Left ventricle myocardium inferior (tissue), 1 donor: ENCODE measurements around the gene PGBD5. TPM values are rescaled to one million over a fixed set of nuclear protein-coding genes. Genes with fewer than 3 reads are reported as not detected.

Experiments
- DNase-seq: peaks from one replicate; pipeline ENCODE4 v3.0.0-alpha.2; 2020
- H3K27ac ChIP-seq: fragments of 200-600 bp; replicated peaks from 2 replicates; pipeline ENCODE4 v1.8.0; 2021
- H3K27me3 ChIP-seq: fragments of 200-600 bp; 2 replicates; pipeline ENCODE4 v1.8.0; 2021; ENCODE audit warnings: low read depth
- H3K36me3 ChIP-seq: fragments of 200-600 bp; 2 replicates; pipeline ENCODE4 v1.8.0; 2021
- H3K4me1 ChIP-seq: fragments of 200-600 bp; 2 replicates; pipeline ENCODE4 v1.8.0; 2021
- H3K4me3 ChIP-seq: fragments of 200-600 bp; 2 replicates; pipeline ENCODE4 v1.8.0; 2021; ENCODE audit warnings: mild to moderate bottlenecking, moderate library complexity
- H3K9me3 ChIP-seq: fragments of 200-600 bp; replicated peaks from 2 replicates; pipeline ENCODE4 v1.8.0; 2021
- CTCF ChIP-seq: fragments of 200-600 bp; IDR thresholded peaks from 2 replicates; pipeline ENCODE4 v1.8.0; 2021; ENCODE audit warnings: antibody characterized with exemption, mild to moderate bottlenecking, borderline replicate concordance
- intact Hi-C: fragments of 100-400 bp; cut with micrococcal nuclease; formaldehyde crosslinking; loops from one replicate; pipeline ENCODE4 v1.11.0; 2022
- total RNA-seq: library from RNA; stranded (reverse); fragmentation: NEBNext Ultra II Directional; extraction: Animal tissue kit (Norgen Biotek cat#: 25700); gene quantifications from one replicate; pipeline ENCODE4 v1.2.1, GENCODE V29; 2021
- donor health status: DM: no; HTN: yes; CAD: no; lungs with severe emphysema.

Gene PGBD5
- total RNA-seq, 1 donor from 2014 or later, result 10.6 TPM

- Histone ChIP-seq H3K27me3 (no peaks in the 10 kb centered on the region), H3K27ac (no peak overlapping the region), H3K4me1 (no peaks in the 10 kb centered on the region), H3K9me3 (no peaks in the 10 kb centered on the region), H3K36me3 (no peaks in the 10 kb centered on the region), H3K4me3 (no peak overlapping the region)
- no peak for TF ChIP-seq CTCF
- intact Hi-C loops, result no loop called here
- no peak for DNase-seq
Measured at GRCh38 chr1:230350208-230350921, 75.8 kb downstream of the PGBD5 start.

GRCh38 chr1:230349020-230349393, 77.1 kb downstream of the PGBD5 start:
- H3K36me3 ChIP-seq, result no peaks in the 10 kb centered on the region
- H3K27me3 ChIP-seq, result no peaks in the 10 kb centered on the region
- H3K9me3 ChIP-seq, result no peaks in the 10 kb centered on the region
- no peak overlapping the region for H3K4me3 ChIP-seq
- H3K4me1 ChIP-seq, result no peaks in the 10 kb centered on the region
- no peak overlapping the region for H3K27ac ChIP-seq
- DNase-seq, result no peak
- TF ChIP-seq CTCF, result no peak
- intact Hi-C loops, result no loop called here

- Histone ChIP-seq H3K27me3 (no peaks in the 10 kb centered on the region), H3K4me3 (no peak overlapping the region), H3K9me3 (no peaks in the 10 kb centered on the region), H3K36me3 (no peaks in the 10 kb centered on the region), H3K4me1 (no peaks in the 10 kb centered on the region), H3K27ac (no peak overlapping the region)
- intact Hi-C loops, result no loop called here
- DNase-seq, result no peak
- TF ChIP-seq CTCF, result no peak
Measured at GRCh38 chr1:230348386-230349019, 77.6 kb downstream of the PGBD5 start.

- Histone ChIP-seq H3K27me3 (no peaks in the 10 kb centered on the region), H3K36me3 (no peaks in the 10 kb centered on the region), H3K9me3 (no peaks in the 10 kb centered on the region), H3K4me3 (no peak overlapping the region), H3K4me1 (no peaks in the 10 kb centered on the region), H3K27ac (no peak overlapping the region)
- intact Hi-C loops, result no loop called here
- no peak for DNase-seq
- TF ChIP-seq CTCF, result no peak
Measured at GRCh38 chr1:230347896-230348295, 78.2 kb downstream of the PGBD5 start.

- no peaks in the 10 kb centered on the region for H3K36me3 ChIP-seq
- intact Hi-C loops, result no loop called here
- H3K9me3 ChIP-seq, result no peaks in the 10 kb centered on the region
- no peak overlapping the region for H3K27ac ChIP-seq
- DNase-seq, result no peak
- H3K4me1 ChIP-seq, result peaks cover 12% of the 10 kb centered on the region
- H3K27me3 ChIP-seq, result no peaks in the 10 kb centered on the region
- TF ChIP-seq CTCF, result no peak
- H3K4me3 ChIP-seq, result no peak overlapping the region
Measured at GRCh38 chr1:230345139-230345885, 80.8 kb downstream of the PGBD5 start.
